ENCODE measurements around the gene TTF1.

Gene TTF1

GRCh38 chr9:132404228-132404881, 2.3 kb downstream of the TTF1 start:
- Histone ChIP-seq H3K79me2 (ENCODE audit: insufficient read depth, low read length) (no peaks in the 10 kb centered on the region), H3F3A (ENCODE audit: insufficient read depth, low read length) (no peaks in the 10 kb centered on the region), H3K27ac (ENCODE audit: low read depth, low read length, poor library complexity, severe bottlenecking) (peak overlapping the region; percentile 23), H3K9me2 (ENCODE audit: low read depth, low read length) (no peaks in the 10 kb centered on the region), H3K4me2 (ENCODE audit: low read length) (peak overlapping the region; percentile 49), H3K36me3 (ENCODE audit: insufficient read depth, low read length) (peaks cover 38% of the 10 kb centered on the region; the same call in 1 of the 2 replicates), H3K9me3 (ENCODE audit: low read length) (no peaks in the 10 kb centered on the region), H3K4me3 (ENCODE audit: low read depth, low read length, poor library complexity, severe bottlenecking) (peak overlapping the region; percentile 25), H2AFZ (ENCODE audit: low read length) (no peak overlapping the region), H4K20me1 (ENCODE audit: insufficient read depth, low read length) (no peaks in the 10 kb centered on the region), H3K9ac (ENCODE audit: low read length) (no peak overlapping the region), H3K4me1 (ENCODE audit: insufficient read depth, low read length, severe bottlenecking) (peaks cover 28% of the 10 kb centered on the region), H3K27me3 (ENCODE audit: insufficient read depth, low read length) (peaks cover 2% of the 10 kb centered on the region; the same call in 1 of the 2 replicates)
- TF ChIP-seq EZH2 (IDR thresholded peaks at IDR 0.05; ENCODE audit: borderline replicate concordance, low read length): no peak
- no peak for TF ChIP-seq CTCF (IDR thresholded peaks at IDR 0.05; ENCODE audit: low read length)

GRCh38 chr9:132401824-132402223, 4.8 kb downstream of the TTF1 start:
- Histone ChIP-seq H3K9me2 (ENCODE audit: low read depth, low read length) (no peaks in the 10 kb centered on the region), H4K20me1 (ENCODE audit: insufficient read depth, low read length) (no peaks in the 10 kb centered on the region), H3K9ac (ENCODE audit: low read length) (no peak overlapping the region), H3K79me2 (ENCODE audit: insufficient read depth, low read length) (no peaks in the 10 kb centered on the region), H2AFZ (ENCODE audit: low read length) (no peak overlapping the region), H3K4me1 (ENCODE audit: insufficient read depth, low read length, severe bottlenecking) (peaks cover 23% of the 10 kb centered on the region), H3K4me2 (ENCODE audit: low read length) (no peak overlapping the region), H3K27ac (ENCODE audit: low read depth, low read length, poor library complexity, severe bottlenecking) (no peak overlapping the region), H3K36me3 (ENCODE audit: insufficient read depth, low read length) (peaks cover 55% of the 10 kb centered on the region), H3K27me3 (ENCODE audit: insufficient read depth, low read length) (no peaks in the 10 kb centered on the region), H3K9me3 (ENCODE audit: low read length) (no peaks in the 10 kb centered on the region), H3F3A (ENCODE audit: insufficient read depth, low read length) (no peaks in the 10 kb centered on the region), H3K4me3 (ENCODE audit: low read depth, low read length, poor library complexity, severe bottlenecking) (no peak overlapping the region)
- TF ChIP-seq CTCF (IDR thresholded peaks at IDR 0.05; ENCODE audit: low read length): no peak
- TF ChIP-seq EZH2 (IDR thresholded peaks at IDR 0.05; ENCODE audit: borderline replicate concordance, low read length): no peak

GRCh38 chr9:132395560-132395959, 11.1 kb downstream of the TTF1 start:
- H3K27ac ChIP-seq (ENCODE audit: low read depth, low read length, poor library complexity, severe bottlenecking): peak overlapping the region; percentile 23
- H2AFZ ChIP-seq (ENCODE audit: low read length): no peak overlapping the region
- no peak overlapping the region for H3K9ac ChIP-seq (ENCODE audit: low read length)
- H3K4me1 ChIP-seq (ENCODE audit: insufficient read depth, low read length, severe bottlenecking): peaks cover 17% of the 10 kb centered on the region
- H4K20me1 ChIP-seq (ENCODE audit: insufficient read depth, low read length): no peaks in the 10 kb centered on the region
- no peaks in the 10 kb centered on the region for H3K27me3 ChIP-seq (ENCODE audit: insufficient read depth, low read length)
- no peaks in the 10 kb centered on the region for H3K9me3 ChIP-seq (ENCODE audit: low read length)
- H3K4me2 ChIP-seq (ENCODE audit: low read length): no peak overlapping the region
- H3K79me2 ChIP-seq (ENCODE audit: insufficient read depth, low read length): no peaks in the 10 kb centered on the region
- no peaks in the 10 kb centered on the region for H3K9me2 ChIP-seq (ENCODE audit: low read depth, low read length)
- TF ChIP-seq CTCF (IDR thresholded peaks at IDR 0.05; ENCODE audit: low read length): no peak
- no peak for TF ChIP-seq EZH2 (IDR thresholded peaks at IDR 0.05; ENCODE audit: borderline replicate concordance, low read length)
- H3F3A ChIP-seq (ENCODE audit: insufficient read depth, low read length): no peaks in the 10 kb centered on the region
- no peak overlapping the region for H3K4me3 ChIP-seq (ENCODE audit: low read depth, low read length, poor library complexity, severe bottlenecking)
- H3K36me3 ChIP-seq (ENCODE audit: insufficient read depth, low read length): peaks cover 84% of the 10 kb centered on the region

All from OCI-LY1 (cell line).